Superior temporal gyrus (tissue), 1 donor: ENCODE data around the gene PLCL2.
"Not testable (repeated sequence)": the region's sequence is repeated elsewhere in the genome, so short reads cannot be mapped to it uniquely, and the experiment has no call there.

Experiments
- DNase-seq: peaks from one replicate; pipeline ENCODE4 v3.0.0-alpha.2; 2016; ENCODE audit errors: extremely low spot score

The PLCL2 gene

DNA sequence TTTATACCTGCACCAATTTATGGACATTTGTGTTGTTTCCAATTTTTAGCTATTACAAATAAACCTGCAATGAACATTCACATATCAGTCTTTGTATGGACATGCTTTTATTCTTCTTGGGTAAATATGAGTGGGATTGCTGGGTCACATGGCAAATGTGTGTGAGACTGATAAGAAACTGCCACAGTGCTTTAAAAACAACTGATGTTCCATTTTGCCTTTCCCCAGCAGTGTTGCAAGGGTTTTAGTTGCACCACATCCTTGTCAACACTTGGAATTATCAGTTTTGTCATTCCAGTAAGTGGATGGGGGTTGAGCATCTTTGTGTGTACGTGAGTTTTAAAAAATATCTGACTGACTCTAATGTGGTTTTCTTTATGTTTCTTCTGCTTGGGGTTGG lies 191.2 kb downstream of the PLCL2 start:
- DNase-seq = no peak

DNA sequence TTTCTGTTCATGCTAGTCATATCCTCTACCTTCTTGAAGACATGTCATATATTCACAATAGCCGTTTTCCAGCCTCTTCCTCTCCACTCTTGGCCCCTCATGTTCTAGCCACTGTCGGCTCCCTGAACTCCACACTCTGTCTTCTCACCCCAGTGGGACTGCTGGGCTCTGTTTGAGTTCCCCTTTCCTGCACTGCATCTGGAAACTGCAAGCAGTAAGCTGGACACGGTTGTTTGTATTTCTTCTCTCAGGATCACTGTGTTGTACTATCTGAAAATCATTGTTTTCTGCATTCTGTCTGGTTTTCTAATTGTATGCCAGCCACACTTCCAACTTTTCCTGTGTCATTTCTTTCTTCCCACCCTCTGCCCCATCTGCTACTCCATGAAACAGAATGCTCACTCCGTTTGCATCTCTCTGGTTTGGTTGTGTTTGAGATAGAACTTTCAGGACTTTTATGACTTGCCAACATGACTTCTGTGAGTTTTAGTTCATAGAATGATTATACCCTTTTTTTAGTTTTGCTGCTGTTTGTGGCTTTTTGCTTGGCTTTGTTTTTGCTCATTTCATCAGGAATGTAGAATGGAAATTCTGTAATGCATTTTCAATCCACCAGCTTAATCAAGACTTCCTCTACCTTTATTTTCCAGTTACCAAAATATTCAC lies 192.3 kb downstream of the PLCL2 start:
- DNase-seq = no peak

DNA sequence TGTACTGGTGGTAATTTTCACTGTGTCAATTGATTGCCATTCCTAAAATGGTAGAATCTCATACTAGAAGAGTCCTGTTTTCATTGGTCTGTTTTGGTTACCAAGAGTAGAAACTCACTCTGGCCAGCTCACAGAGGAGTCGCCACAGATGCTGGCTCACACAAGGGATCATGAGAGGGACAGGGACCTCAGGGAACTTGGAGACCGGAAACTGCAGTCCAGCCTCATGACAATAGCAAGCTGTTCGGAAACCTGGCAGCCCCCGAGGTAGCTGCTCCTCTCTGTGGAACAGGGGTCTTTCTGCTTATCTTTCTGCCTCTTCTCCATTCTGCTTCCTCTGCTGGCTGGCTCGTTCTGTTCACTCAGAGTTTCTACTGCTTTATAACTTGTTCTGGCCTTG lies 192.9 kb downstream of the PLCL2 start:
- DNase-seq = no peak

DNA sequence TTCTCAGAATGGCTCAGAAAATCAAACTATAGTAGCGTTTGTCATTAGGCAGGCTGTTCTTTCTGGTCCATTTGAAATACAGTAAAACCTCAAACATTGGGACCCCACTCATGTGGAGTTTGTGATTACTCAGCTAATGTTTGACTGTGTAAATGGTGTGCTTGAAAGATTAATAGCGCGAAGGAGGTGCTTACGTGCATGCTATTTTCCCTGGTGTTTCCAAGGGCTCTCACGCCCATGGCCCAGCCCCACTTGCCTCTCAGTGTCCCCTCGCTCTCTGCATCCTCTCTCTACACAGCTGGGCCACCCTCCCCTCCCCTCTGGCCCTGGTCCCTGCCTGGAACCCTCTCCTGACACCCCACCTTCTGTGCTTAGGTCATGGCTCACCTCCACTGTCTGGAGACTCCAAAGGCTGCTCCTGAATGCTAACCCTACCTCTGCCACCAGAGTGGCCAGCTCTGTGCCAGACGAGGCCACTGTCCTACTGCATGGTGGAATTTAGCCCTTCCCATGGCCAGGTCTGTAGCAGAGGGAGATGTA lies 194.2 kb downstream of the PLCL2 start:
- DNase-seq = no peak

DNA sequence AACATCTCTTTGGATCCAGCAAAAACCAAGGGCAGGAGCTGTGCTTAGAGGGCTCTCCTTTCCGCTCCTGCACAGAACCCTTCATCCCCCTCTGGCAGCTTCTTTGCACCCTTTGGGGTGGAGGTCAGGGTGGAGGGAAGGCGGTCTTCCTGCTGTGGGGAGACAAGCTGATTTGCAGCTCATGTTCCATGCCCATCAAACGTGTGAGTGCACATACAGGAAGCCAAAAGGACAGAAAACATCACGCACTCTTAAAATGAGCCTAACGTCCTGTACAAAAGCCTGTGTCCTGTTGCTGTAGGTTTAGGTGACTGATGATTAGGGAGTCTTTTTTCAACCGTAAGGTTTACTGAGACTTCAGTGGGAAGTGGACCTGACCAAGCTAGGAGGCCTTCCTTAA lies 195.2 kb downstream of the PLCL2 start:
- no peak for DNase-seq

DNA sequence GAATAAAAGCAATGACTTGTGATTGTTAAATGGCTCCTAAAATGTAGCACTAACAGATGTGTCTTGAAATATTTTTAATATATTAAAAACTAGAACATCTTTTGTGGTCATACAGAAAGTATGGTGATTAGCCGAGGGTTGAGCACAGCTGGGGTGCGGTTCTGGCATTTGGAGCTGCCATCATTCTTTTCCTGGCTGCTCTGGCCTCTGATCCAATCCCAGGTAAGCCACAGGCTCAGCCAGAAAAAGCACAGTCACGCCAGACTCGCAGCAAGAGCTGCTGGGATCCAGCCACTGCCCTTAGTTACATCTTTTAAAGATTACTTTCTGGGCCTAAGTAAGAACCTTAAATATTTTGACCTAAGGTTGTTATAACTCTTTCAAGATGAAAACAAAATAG lies 196.8 kb downstream of the PLCL2 start:
- DNase-seq = no peak

DNA sequence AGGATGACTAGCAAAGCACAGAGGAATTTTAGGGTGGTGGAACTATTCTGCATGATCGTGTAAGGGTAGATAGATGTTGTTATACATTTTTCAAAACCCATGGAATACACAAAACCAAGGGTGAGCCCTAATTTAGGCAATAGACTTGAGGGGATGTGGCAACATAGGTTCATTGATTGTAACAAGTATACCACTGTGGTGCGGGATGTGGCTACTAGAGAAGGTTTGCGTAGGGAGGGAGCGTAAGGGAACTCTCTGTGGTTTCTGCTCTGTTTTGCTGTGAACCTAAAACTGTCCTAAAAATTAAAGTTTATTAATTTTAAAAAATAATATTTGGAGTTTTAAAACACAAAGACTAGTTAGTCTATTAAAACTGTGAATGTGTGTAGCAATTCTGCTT lies 202.8 kb downstream of the PLCL2 start:
- no peak for DNase-seq

DNA sequence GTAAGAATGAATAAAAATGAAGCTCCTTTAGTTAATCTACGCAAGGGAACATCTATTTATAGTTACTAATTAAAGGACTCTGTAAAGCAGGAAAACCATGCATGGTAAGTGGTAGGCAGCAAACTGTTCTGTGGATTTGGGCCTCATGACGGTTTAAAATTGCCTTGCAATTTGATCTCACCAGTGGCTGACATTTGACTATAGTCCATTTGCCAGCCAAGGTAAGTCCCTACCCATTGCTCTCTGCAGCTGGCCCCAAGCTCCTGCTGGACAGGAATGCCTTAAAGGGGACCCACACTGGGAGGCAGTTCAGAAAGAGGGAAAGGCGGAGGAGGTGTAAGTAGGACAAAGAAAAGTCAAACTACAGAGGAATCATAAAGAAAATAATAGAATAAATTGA lies 203.3 kb downstream of the PLCL2 start:
- no peak for DNase-seq

DNA sequence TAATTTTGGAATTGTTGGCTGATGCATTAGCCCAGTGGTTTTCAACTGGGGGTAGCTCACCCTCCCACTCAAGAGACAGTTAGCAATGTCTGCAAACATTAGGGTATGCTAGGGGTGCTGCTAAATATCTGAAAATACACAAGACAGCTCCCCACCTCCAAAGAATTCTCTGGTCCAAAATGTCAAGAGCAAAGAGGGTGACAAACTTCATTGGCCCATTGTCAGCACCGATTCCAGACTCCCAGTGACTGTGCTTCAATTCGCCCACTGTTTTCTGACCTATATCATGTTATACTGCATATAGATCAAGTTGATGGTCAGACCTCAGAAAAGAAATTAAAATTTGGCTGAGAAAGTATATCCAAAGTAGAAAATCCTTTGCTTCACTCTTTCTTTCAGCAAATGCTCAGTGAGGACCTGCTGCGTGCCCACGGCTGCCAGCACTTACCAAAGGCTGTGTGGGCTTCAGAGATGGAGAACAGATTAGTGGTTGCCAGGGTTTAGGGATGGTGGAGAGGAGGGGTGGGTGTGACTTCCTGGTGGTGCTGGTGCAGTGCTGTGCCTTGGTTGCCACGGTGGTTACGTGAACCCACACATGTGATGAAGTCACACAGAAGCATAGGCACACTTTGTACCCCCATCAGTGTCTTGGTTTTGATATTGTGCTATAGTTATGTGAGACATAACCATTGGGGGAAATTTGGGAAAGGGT lies 204.0 kb downstream of the PLCL2 start:
- DNase-seq = no peak

DNA sequence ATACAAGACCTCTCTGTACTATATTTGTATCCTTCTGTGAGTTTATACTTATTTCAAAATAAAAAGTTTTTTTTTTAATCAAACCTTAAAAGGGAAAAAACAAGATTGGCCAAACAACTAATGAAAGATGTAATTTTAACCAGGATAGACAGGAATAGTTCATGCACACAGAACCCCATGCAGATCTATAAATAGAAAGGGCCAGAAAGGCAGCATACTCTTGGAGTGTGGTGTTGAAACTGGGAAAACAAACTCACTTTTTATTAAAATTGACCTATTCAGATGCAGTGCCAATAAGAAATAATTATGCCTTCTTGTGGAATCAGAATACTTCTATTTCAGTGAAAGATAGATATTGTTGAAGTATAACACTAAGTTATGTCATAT lies 204.6 kb downstream of the PLCL2 start:
- peak; percentile 25 for DNase-seq

DNA sequence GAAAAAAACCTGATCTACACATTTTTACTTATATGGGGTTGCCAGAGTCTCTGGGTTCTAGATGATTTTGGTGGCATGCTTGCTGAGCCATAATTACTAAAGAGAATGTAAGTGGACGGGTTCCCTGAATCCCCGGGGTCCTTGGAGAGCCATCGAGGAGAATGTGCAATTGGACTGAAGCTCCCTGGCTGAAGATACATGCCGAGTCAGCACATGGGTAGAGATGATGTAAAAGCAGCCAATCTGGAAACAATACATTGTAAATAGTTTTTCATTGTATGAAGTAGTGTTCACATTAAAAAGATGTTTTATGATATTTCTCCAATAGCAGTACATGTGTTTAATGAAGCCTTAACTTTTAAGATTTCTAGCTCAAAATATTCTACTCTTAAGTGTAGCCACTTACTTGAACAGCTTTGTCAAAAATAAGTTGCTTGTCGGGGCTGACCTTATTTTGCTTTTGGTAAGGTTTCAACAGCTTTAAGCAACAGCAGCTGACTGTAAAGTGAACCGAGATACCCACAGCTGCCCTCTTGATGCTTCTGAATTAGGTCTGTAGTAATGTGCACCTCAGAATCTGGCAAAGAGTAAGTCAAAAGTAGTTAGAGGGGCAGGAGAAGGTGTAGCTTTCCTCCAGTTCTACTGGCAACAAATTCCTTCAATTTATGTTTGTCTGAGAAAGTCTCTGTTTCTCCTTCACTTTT lies 205.7 kb downstream of the PLCL2 start:
- DNase-seq = no peak

DNA sequence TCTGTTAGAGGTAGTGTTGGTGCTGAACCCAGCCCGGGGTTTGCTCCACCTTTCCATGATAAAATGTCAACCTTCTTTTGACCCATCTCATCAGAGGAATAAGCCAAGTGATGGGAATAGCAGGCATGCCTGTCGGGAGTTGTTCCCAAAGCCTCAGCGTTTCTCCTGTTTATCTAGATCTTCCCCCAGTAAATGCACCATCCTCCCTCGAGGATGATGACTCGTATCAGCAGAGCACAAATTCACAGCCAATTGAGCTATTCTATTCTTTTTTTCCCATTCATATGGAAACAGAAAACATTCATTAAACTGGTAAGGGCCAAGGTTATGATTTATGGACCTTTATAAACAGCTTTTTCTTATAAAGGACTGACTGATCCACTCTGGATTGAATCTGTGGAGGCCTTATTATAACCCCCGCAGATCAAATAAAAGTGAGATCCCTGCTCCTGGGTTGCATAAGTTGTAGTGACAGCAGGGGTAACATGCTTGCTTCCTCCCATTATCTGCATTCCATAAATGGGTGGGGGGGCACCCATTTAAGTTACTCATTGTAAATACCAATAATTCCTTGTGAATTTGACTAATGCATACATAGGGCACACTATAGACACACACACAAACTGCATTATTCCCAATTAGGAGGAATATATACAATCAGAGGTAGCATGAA lies 207.3 kb downstream of the PLCL2 start:
- DNase-seq = peak; percentile 13

DNA sequence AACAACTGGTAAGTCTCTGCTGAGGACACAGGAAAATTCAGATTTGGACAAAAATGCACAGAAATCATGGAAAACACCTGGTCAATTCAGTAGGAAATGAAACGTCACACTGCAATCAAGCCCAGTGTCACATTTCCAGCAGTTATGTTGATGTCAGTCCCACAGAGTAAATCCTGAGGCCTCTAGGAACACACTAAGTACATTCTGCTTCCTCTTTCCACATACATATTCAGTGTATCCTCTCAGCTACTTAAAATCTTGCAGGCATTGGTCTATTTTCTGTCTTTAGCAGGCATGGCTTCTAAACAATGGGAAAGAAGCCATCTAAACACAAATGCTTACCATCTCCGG lies 207.8 kb downstream of the PLCL2 start:
- no peak for DNase-seq

DNA sequence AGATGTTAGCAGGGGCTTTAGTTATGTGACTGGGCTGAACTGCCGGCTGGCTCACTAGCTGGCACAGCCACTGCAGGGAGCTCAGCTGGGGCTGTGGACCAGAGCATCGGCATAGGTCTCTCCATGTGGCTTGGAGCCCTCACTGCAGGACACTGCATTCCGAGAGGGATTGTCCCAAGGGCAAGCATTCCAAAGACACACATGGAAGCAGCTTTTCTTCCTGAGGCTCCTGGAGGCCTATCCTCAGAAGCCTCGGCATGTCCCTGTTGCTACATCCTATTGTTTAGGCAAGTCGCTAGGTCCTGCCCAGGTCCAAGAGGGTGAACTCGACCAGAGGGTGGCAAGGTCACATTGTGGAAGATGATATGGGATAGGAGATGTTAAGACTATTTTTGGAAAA lies 209.8 kb downstream of the PLCL2 start:
- DNase-seq = no peak

DNA sequence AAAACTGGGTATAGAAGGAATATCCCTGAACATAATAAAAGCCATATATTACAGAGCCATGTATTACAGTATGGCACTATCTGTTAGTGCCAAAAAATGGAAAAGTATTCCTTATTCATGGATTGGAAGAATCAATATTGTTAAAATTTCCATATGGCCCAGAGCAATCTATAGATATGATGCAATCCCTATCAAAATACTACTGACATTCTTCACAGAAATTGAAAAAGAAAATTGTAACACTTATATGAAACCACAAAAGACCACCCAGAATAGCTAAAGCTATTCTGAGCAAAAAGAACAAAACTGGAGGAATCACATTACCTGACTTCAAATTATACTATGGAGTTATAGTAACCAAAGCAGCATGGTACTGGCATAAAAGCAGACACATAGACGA lies 218.8 kb downstream of the PLCL2 start:
- DNase-seq = no peak

DNA sequence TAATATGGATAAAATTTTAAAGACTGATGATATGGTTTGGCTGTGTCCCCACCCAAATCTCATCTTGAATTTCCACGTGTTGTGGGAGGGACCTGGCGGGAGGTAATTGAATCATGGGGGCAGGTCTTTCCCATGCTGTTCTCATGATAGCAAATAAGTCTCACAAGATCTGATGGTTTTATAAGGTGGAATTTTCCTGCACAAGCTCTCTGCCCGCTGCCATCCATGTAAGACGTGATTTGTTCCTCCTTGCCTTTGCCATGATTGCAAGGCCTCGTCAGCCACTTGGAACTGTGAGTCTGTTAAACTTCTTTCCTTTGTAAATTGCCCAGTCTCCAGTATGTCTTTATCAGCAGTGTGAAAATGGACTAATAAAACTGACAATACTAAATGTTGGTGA lies 222.0 kb downstream of the PLCL2 start:
- not testable (repeated sequence) for DNase-seq

DNA sequence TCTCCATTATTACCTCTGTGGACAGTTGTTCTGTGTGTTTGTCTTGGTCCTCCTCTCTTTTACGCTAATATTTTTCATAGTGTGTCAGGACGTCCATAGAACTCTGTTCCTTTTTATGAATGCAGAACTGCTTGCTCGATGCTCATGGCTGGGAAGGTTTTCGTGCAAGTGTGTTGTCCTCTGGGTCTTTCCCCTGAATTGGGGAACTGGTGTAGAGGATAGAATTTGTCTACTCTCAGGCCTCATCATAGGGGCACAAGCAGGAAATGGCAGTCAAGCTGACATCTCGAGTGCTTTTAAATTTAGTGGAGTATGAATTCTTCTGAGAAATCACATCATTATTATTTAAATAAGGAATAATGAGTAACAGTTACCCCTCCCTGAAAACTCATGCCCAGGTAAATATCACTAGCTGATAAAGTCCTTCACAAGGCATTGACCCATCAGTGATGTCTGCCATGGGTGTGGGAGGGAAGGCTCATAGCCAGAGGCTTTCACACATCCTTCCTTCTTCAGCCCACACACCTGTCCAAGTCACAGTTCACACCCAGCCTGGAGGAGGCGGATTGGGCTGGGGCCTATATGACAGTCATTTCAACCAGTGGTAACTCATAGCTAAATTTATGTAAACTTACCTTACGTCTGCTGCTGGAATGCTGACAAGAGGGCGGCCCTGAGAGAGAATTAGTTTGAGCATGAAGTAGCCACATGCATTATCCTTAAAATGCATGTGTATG lies 226.1 kb downstream of the PLCL2 start:
- DNase-seq = no peak

DNA sequence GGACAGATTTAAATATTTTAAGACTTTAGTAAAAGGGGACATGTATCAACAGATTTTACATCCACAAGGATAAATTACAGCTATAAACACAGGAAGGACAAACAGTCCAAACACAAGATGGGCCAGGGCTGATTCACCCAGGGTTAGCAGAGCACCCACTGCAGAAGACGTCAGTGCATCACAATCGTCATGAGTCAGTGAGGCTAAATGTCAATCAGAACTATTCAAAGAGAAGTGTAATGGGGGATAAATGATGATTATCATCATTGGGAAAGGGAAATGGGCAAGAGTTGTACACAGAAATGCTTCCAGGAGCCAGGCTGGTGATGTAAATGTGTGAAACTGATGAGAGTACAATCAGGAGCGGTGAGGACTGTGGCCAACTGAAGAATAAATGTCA lies 226.8 kb downstream of the PLCL2 start:
- no peak for DNase-seq

DNA sequence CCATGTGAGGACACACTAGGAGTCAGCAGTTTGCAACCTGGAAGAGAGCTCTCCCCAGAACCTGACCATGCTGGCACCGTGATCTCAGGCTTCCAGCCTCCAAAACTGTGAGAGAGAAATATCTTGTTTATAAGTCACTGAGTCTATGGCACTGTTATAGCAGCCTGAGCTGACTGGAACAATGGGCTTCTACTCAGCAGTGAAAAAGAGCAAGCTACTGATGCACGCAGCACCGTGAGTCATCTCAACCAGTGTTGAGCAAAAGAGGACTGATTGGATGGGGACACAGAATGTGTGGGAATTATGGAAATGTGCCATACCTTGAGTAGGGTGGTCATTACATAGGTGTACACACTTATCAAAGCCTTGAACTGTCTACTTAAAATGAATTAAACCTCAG lies 230.4 kb downstream of the PLCL2 start:
- DNase-seq = no peak

DNA sequence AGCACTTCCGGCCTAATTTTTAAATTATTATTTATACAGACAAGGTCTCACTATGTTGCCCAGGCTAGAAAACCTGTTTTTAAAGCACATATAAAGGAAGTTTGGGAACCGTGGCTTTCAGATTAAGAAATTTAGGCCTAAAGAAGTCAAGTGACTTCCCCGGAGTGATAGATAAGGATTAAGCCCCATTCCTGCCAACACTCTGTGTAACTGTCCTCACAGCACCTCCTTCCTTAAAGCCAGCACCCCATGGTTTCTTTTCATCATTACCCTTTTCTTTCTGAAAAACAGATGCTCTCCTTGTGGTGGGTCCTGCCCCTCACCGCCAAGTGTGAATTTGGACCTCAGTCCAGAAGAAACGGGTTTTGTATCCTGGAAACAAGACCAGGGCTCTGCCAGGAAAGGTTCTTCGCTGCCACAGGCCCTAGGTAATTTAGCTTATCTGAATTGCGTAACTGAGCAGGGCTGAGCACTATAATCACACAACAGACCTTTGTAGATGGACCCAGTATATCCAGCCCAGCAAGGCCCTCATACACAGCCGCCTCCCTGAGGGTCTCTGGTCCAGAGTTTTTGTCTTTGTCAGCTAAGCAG lies 231.3 kb downstream of the PLCL2 start:
- no peak for DNase-seq

DNA sequence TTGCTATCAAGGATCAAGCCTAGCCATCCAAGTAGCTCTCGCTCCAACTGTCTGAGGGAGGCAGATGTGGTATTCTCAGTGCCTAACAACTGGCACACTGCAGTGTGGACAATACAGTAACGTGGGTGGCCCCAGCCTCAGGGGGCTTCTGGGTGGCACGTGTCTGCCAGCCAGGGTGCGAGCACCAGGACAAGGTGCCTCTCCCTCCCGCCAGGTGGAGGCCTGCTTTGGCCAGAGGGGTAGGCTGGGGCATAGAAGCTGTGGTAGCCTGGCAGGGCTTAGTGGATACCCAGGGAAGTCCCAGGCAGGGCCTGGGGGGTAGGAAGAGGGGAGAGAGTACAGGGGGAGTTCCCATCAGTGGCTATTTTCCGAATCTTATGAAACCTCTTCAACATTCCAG lies 234.0 kb downstream of the PLCL2 start:
- DNase-seq = no peak
